Right lobe of liver (tissue), 4 donors: ENCODE data around the gene ZMYM4.

Experiments
- CTCF ChIP-seq, 4 donors: fragments of 200-600 bp in 3 of 4; fragments of 450-650 bp in 1 of 4; IDR thresholded peaks; one replicate each; pipeline versions ENCODE4 v1.5.1 to v1.8.0; 2016 to 2022; ENCODE audit warnings: antibody characterized with exemption in 4 of 4, mild to moderate bottlenecking in 2 of 4
- POLR2A ChIP-seq: fragments of 450-650 bp; IDR thresholded peaks from one replicate; pipeline ENCODE4 v1.6.1; 2017; ENCODE audit warnings: antibody characterized with exemption, mild to moderate bottlenecking
- donor health status: DM: no; HTN: no; CAD: no.
- donor health status: DM: no; HTN: no; CAD: no.
- donor health status: DM: no; HTN: yes; CAD: no.

GRCh38 chr1:35264035-35264434, 4.5 kb upstream of the ZMYM4 start:
- no peak for TF ChIP-seq CTCF (IDR thresholded peaks at IDR 0.05)
- TF ChIP-seq POLR2A, result no peak
